ENCODE data around the gene NXNL1. TPM values are rescaled to one million over a fixed set of nuclear protein-coding genes. Genes with fewer than 3 reads are reported as not detected.

Gene NXNL1
- total RNA-seq, 2 donors from 2014 or later, result not detected

- H3K9me3 ChIP-seq, result no peaks in the 10 kb centered on the region
- no peak overlapping the region for H3K27ac ChIP-seq
- no peak overlapping the region for H3K4me3 ChIP-seq
- DNase-seq (ENCODE audit: low spot score), result no peak
- TF ChIP-seq CTCF (IDR thresholded peaks at IDR 0.05) (no peak), POLR2A (IDR thresholded peaks at IDR 0.05) (no peak), POLR2AphosphoS5 (IDR thresholded peaks at IDR 0.05) (no peak)
- no peaks in the 10 kb centered on the region for H3K36me3 ChIP-seq
- 96% methylated on average over 7 of the region's 7 CpGs for WGBS
- H3K4me1 ChIP-seq (replicated peaks), result no peaks in the 10 kb centered on the region
- intact Hi-C loops (cut with DNase I), result no loop called here
- no peaks in the 10 kb centered on the region for H3K27me3 ChIP-seq (replicated peaks; ENCODE audit: insufficient read depth)
Measured at GRCh38 chr19:17431417-17431816, 29.3 kb downstream of the NXNL1 start.

- DNase-seq (ENCODE audit: low spot score), result no peak
- H3K36me3 ChIP-seq, result no peaks in the 10 kb centered on the region
- H3K4me3 ChIP-seq, result no peak overlapping the region
- WGBS, result 4% methylated on average over 17 of the region's 17 CpGs
- no peaks in the 10 kb centered on the region for H3K4me1 ChIP-seq (replicated peaks)
- intact Hi-C loops (cut with DNase I), result no loop called here
- peak overlapping the region in 1 of 2 donors; percentile 42 for H3K27ac ChIP-seq
- H3K9me3 ChIP-seq, result no peaks in the 10 kb centered on the region
- TF ChIP-seq CTCF (IDR thresholded peaks at IDR 0.05) (no peak), POLR2AphosphoS5 (IDR thresholded peaks at IDR 0.05) (no peak), POLR2A (IDR thresholded peaks at IDR 0.05) (no peak)
- H3K27me3 ChIP-seq (replicated peaks; ENCODE audit: insufficient read depth), result no peaks in the 10 kb centered on the region
Measured at GRCh38 chr19:17429641-17430113, 31.0 kb downstream of the NXNL1 start.

GRCh38 chr19:17424743-17425365 is 35.9 kb downstream of the NXNL1 start:
- intact Hi-C loops (cut with DNase I), result no loop called here
- peak in 2 of 4 experiments; percentile 8 to 36 for TF ChIP-seq CTCF (IDR thresholded peaks at IDR 0.05)
- TF ChIP-seq POLR2A (IDR thresholded peaks at IDR 0.05), result no peak
- TF ChIP-seq POLR2AphosphoS5 (IDR thresholded peaks at IDR 0.05), result no peak
- Histone ChIP-seq H3K27ac (no peak overlapping the region), H3K9me3 (no peaks in the 10 kb centered on the region), H3K27me3 (replicated peaks; ENCODE audit: insufficient read depth) (no peaks in the 10 kb centered on the region), H3K4me3 (no peak overlapping the region), H3K4me1 (replicated peaks) (peaks cover 5% of the 10 kb centered on the region), H3K36me3 (no peaks in the 10 kb centered on the region)
- DNase-seq (ENCODE audit: low spot score), result no peak
- WGBS, result 36% methylated on average over 27 of the region's 27 CpGs

- no peak overlapping the region for H3K4me3 ChIP-seq
- no peaks in the 10 kb centered on the region for H3K9me3 ChIP-seq
- no peak overlapping the region for H3K27ac ChIP-seq
- whole genome bisulfite sequencing, result 92% methylated on average over 20 of the region's 20 CpGs
- intact Hi-C loops (cut with DNase I), result loop anchor here (2.0 kb wide), 1 partner anchor 45 kb away; no protein-coding TSS in a partner anchor
- TF ChIP-seq POLR2A (IDR thresholded peaks at IDR 0.05) (no peak), POLR2AphosphoS5 (IDR thresholded peaks at IDR 0.05) (no peak), CTCF (IDR thresholded peaks at IDR 0.05) (no peak)
- H3K4me1 ChIP-seq (replicated peaks), result peaks cover 5% of the 10 kb centered on the region
- no peaks in the 10 kb centered on the region for H3K36me3 ChIP-seq
- no peak for DNase-seq (ENCODE audit: low spot score)
- no peaks in the 10 kb centered on the region for H3K27me3 ChIP-seq (replicated peaks; ENCODE audit: insufficient read depth)
Measured at GRCh38 chr19:17423429-17424208, 37.1 kb downstream of the NXNL1 start.
